Mucosa of descending colon (tissue), 3 donors: ENCODE measurements around the gene LRRC1. TPM values are rescaled to one million over a fixed set of nuclear protein-coding genes. Genes with fewer than 3 reads are reported as not detected.

ENCODE experiments used
- ATAC-seq: fragments of 200-7000 bp; cut with Tn5 transposase; one replicate; pipeline ENCODE4 v1.9.1; 2020; ENCODE audit warnings: mild to moderate bottlenecking, moderate library complexity
- DNase-seq, 3 donors: peaks; one replicate each; pipeline ENCODE4 v3.0.0-alpha.2; 2020
- H3K36me3 ChIP-seq: fragments of 200-600 bp; one replicate; pipeline ENCODE4 v1.8.0; 2021; ENCODE audit warnings: low read depth, mild to moderate bottlenecking
- H3K4me1 ChIP-seq: fragments of 200-600 bp; one replicate; pipeline ENCODE4 v1.8.0; 2021; ENCODE audit warnings: low read depth, mild to moderate bottlenecking
- H3K4me3 ChIP-seq: fragments of 200-600 bp; one replicate; pipeline ENCODE4 v1.8.0; 2021; ENCODE audit warnings: mild to moderate bottlenecking
- H3K9me3 ChIP-seq: fragments of 200-600 bp; one replicate; pipeline ENCODE4 v1.8.0; 2021; ENCODE audit warnings: mild to moderate bottlenecking
- intact Hi-C, 2 donors: fragments of 100-400 bp; cut with DNase I in 1 of 2; cut with micrococcal nuclease in 1 of 2; formaldehyde crosslinking; loops; one replicate each; pipeline versions ENCODE4 v1.11.0 to v1.11.1; 2022; cut with DNase I, micrococcal nuclease
- total RNA-seq, 3 donors: library from RNA; stranded (reverse); fragmentation: NEBNext Ultra II Directional in 2 of 3; extraction: Animal tissue kit (Norgen Biotek cat#: 25700) in 2 of 3; gene quantifications; one replicate each; pipeline versions ENCODE4 v1.2.1 to v1.2.4, GENCODE V29; 2021 to 2023
- TF ChIP-seq, protein P1 (sequence below): fragments of 200-600 bp; IDR thresholded peaks from one replicate; pipeline ENCODE4 v1.8.0; 2022; ENCODE audit warnings: antibody characterized with exemption, mild to moderate bottlenecking
- donor health status: DM: no; HTN: no; CAD: no; lungs with moderate emphysema.
- donor health status: DM: no; HTN: no; CAD: no.
- donor health status: DM: no; HTN: yes; CAD: no.

The LRRC1 gene
- total RNA-seq, 3 donors from 2014 or later, result 57.7 to 105 (median 89.4) TPM

DNA sequence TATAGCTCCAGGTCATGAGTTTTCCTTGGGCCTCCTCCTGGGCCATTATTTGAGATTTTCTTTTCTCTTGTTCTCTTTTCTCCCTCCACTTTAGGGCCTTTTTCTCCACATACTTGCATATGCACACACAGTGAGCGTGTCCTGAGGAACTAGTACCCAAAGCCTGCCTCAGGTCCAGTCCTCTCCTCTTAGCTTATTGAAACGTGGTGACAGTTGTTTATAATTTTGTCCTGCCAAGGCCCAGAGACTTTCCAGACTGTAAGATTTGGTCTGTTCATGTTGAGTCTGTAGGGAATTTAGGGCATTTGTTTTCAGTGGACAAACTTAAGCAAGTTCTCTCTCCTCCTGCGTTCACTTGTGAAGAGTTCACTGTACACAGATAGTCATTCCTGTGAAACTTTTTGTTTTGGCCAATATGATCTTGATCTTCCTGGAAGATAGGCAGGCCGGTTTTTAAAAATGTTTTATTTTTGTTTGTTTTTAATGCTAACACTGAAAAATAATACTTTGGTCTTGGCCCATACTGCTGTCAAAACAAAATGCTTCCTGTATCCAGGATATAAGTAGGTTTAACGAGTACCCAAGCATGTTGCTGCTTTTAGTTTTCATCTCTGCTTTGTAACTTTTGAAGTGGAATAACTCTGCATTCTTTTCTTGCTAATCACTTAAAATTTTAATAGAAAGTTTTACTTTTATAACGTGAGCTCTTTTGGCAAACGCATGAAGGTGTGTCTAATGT is 20.7 kb downstream of the LRRC1 start:
- H3K9me3 ChIP-seq, result no peaks in the 10 kb centered on the region
- H3K36me3 ChIP-seq, result no peaks in the 10 kb centered on the region
- intact Hi-C loops, result no loop called here
- TF ChIP-seq, protein P1, sequence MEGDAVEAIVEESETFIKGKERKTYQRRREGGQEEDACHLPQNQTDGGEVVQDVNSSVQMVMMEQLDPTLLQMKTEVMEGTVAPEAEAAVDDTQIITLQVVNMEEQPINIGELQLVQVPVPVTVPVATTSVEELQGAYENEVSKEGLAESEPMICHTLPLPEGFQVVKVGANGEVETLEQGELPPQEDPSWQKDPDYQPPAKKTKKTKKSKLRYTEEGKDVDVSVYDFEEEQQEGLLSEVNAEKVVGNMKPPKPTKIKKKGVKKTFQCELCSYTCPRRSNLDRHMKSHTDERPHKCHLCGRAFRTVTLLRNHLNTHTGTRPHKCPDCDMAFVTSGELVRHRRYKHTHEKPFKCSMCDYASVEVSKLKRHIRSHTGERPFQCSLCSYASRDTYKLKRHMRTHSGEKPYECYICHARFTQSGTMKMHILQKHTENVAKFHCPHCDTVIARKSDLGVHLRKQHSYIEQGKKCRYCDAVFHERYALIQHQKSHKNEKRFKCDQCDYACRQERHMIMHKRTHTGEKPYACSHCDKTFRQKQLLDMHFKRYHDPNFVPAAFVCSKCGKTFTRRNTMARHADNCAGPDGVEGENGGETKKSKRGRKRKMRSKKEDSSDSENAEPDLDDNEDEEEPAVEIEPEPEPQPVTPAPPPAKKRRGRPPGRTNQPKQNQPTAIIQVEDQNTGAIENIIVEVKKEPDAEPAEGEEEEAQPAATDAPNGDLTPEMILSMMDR, result no peak
- DNase-seq (no peak), ATAC-seq (no peak)
- no peak overlapping the region for H3K4me3 ChIP-seq
- peaks cover 14% of the 10 kb centered on the region for H3K4me1 ChIP-seq

DNA sequence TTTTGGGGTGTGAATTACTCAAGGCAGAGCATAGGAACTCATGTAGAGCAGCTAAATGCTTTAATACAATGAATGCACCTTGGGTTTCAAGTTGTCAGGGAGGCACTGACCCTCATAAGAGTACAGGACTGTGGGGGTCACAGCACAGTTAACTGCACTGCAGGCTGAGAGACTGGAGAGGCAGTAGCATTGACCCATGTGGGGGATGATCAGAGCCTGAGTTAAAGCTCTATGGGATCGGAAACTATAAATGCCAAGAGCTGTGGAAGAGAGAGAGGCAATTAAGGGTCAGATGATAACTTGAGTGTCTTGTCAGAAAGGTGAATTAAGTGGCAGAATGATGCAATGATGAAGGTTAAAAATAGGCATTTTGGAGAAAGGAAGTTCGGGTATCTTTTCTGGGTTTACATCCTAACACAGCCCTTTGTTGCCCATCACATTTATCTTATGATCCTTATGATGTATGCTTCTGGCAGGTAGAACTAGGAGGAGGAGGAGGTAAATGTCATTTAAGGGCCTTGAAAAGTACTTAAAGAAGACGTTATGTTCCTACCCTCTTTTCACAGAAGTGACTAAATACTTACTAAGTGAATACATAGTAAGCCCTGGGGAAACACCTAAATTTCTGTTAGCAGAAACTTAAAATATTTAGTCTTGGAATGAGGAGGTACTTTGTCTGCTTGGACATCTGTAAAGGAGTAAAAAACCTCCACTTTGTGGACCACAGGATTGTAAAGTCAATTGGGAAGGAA is 24.2 kb downstream of the LRRC1 start:
- Histone ChIP-seq H3K9me3 (no peaks in the 10 kb centered on the region), H3K36me3 (no peaks in the 10 kb centered on the region), H3K4me3 (no peak overlapping the region), H3K4me1 (peaks cover under 1% of the 10 kb centered on the region)
- no peak for DNase-seq
- TF ChIP-seq, protein P1, result no peak
- intact Hi-C loops, result no loop called here
- no peak for ATAC-seq

DNA sequence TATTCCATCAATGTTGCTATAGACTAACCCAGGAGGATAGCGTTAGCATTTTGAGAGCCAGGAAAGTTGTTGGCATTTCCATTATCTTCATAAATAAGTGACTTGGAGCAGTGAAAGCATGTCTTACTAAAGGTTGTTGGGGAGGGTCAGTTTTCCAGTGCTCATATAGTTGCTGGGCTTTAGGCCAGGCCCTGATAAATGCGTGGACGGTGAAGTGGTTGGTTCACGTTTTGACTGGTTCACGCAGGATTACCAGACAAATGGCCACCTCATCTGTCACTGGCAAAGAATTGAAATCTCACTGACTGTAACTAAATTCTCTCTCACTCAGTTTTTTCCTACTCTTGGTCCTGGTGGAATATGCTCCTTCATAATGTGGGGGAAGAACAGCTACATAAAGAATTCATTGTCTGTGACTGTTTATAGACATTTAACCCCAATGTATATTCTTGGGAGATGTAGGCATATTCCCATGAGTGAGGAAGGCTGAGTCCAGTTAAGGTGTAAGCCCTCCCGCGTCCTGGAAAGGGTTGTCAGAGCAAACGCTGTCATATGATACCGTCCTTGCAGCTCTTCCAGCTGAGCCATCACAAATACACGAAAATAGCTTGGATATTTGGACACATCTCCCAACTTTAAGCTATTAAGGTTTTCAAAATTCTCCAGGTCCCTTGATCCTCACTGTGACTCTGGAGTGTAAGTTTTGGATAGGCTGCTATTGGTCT is 27.8 kb downstream of the LRRC1 start:
- intact Hi-C loops, result no loop called here
- ATAC-seq (no peak), DNase-seq (no peak)
- no peaks in the 10 kb centered on the region for H3K36me3 ChIP-seq
- no peak overlapping the region for H3K4me3 ChIP-seq
- TF ChIP-seq, protein P1, result no peak
- no peaks in the 10 kb centered on the region for H3K9me3 ChIP-seq
- peaks cover 32% of the 10 kb centered on the region for H3K4me1 ChIP-seq

DNA sequence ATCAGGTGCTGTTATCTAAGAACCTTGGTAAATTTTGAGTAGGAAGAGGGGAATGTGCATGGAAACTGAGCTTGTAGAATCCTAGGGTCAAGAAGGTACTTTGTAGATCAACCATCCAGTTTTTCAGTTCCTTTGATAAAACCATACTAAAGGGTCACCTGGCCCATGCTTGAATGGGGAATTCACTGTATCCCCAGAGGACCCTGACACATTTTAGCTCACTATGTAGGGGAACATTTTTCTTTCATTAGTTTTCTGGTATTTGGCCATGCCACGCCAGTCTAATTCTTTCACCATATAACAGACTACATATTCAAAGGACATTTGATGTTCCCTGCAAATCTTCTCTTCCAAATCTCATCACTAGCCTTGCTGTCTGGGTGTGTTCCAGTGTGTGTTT is 29.9 kb downstream of the LRRC1 start:
- ATAC-seq, result no peak
- TF ChIP-seq, protein P1, result no peak
- intact Hi-C loops, result no loop called here
- Histone ChIP-seq H3K4me3 (no peak overlapping the region), H3K4me1 (peaks cover 53% of the 10 kb centered on the region), H3K9me3 (no peaks in the 10 kb centered on the region), H3K36me3 (no peaks in the 10 kb centered on the region)
- no peak for DNase-seq

DNA sequence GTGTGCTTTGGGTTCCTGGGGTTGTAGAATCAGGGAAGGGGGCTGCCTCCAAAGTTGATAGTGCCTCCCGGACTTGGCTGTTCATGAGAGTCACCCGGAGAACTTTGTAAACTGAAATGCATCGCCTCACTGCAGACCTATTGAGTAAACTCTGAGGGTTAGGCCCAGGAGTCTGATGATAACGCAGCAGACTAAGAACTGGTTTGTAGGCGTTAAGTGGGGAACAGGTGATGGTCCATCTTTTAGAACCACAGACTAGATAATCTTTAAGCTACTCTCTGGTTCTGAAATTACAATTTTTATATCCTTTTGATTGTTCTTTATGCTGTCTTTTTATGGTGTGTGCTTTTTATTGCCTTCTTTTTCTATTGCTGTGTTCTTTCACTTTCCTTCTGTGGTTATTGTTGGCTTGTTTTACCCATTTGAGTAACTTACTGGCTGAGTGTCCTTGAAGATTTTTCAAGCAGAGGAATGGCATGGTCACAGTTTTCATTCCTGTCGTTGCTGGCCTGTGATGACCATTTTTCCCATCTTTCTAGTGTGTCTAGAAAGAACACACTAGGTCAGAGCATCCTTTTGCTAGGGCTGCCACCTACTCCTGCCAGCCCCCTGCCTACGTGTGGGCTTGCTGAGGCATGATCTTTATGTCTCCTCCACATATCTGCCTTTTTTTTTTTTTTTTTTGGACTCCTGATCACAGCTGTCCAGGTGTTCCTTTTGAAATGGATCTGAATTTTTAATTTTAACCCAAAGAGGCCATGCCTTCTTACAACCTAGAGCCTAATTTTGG is 30.9 kb downstream of the LRRC1 start:
- Histone ChIP-seq H3K9me3 (no peaks in the 10 kb centered on the region), H3K4me1 (peaks cover 63% of the 10 kb centered on the region), H3K4me3 (no peak overlapping the region), H3K36me3 (no peaks in the 10 kb centered on the region)
- TF ChIP-seq, protein P1, result no peak
- intact Hi-C loops, result no loop called here
- ATAC-seq (peak; percentile 52), DNase-seq (no peak)
